Fibroblast of the aortic adventitia (primary cell): ENCODE measurements around the gene PDE11A. TPM values are rescaled to one million over a fixed set of nuclear protein-coding genes. Genes with fewer than 3 reads are reported as not detected.

Experiments used
- DNase-seq: peaks from one replicate; pipeline ENCODE4 v3.0.0-alpha.2; 2010; ENCODE audit warnings: low read depth
- H3K4me3 ChIP-seq: 2 replicates; pipeline ENCODE4 v1.5.1; 2011; ENCODE audit warnings: low read depth, mild to moderate bottlenecking, control low read depth, low read length, moderate library complexity
- total RNA-seq: library from RNA; depleted of rRNA; stranded (reverse); fragments of >200 nt; gene quantifications from 2 replicates; pipeline ENCODE4 v1.2.3, GENCODE V29; 2012; ENCODE audit warnings: low replicate concordance
- TF ChIP-seq, protein P1 (sequence below): IDR thresholded peaks from 2 replicates; pipeline ENCODE4 v1.5.1; 2011; ENCODE audit warnings: mild to moderate bottlenecking, low read length, control low read depth, inconsistent platforms; ENCODE audit not compliant: insufficient read depth

PDE11A gene
- total RNA-seq, 1 donor, result not detected

DNA sequence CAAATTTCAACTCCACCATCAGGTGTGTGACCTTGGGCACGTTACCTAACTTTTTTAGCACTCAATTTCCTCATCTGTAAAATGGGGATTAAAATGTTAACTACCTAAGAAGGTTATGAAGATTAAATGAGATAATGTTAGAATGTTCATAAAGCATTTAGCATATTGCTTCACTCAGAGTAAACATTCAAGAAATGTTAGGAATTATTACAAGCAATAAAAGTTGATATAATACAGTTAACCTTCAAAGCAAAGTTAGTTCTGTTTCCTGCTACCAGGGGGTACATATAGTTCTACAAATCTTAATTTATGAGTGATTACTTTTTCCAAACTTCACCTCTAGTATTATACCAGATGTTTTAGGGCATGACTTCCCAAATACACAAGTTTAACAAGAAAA lies 254.2 kb downstream of the PDE11A start:
- no peak for DNase-seq
- TF ChIP-seq, protein P1, sequence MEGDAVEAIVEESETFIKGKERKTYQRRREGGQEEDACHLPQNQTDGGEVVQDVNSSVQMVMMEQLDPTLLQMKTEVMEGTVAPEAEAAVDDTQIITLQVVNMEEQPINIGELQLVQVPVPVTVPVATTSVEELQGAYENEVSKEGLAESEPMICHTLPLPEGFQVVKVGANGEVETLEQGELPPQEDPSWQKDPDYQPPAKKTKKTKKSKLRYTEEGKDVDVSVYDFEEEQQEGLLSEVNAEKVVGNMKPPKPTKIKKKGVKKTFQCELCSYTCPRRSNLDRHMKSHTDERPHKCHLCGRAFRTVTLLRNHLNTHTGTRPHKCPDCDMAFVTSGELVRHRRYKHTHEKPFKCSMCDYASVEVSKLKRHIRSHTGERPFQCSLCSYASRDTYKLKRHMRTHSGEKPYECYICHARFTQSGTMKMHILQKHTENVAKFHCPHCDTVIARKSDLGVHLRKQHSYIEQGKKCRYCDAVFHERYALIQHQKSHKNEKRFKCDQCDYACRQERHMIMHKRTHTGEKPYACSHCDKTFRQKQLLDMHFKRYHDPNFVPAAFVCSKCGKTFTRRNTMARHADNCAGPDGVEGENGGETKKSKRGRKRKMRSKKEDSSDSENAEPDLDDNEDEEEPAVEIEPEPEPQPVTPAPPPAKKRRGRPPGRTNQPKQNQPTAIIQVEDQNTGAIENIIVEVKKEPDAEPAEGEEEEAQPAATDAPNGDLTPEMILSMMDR, result no peak
- H3K4me3 ChIP-seq, result no peak overlapping the region

DNA sequence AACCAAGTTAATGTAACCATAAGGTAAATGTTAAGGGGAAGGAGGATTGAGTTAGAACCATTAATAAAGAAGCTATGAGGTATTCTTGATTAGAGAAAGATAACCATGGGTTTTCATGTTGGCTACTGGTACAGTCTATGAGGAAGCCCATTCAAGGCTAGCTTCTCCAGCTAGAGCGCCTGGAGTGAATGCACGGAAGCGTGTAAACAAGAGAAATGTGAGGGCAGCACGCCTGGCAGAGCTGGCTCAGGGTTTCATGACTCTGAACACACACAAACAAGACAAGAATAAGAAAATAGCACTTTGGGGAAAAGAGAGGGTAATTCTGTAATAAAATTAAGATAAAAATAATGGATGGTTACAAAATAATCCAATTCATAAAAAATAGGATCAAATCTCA lies 255.3 kb downstream of the PDE11A start:
- H3K4me3 ChIP-seq, result no peak overlapping the region
- no peak for DNase-seq
- TF ChIP-seq, protein P1, result no peak

DNA sequence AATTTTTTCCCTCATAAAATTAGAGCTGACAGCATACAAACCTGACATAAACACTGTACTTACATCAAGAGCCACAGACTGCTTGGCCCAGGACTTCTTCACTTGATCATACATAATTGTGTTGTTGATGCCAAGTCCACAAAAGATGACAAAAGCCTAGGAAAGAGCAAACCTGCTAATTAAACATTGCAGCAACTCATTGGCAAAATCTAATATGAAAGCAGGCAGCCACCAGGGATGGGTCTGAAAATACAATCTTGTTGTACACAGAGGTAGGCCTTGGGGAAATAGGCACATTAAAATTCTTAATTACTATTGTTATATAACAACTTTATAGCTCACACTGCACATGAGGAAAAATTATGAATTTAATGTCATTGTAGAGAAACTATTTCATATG lies 255.8 kb downstream of the PDE11A start:
- TF ChIP-seq, protein P1, result no peak
- H3K4me3 ChIP-seq, result no peak overlapping the region
- no peak for DNase-seq

DNA sequence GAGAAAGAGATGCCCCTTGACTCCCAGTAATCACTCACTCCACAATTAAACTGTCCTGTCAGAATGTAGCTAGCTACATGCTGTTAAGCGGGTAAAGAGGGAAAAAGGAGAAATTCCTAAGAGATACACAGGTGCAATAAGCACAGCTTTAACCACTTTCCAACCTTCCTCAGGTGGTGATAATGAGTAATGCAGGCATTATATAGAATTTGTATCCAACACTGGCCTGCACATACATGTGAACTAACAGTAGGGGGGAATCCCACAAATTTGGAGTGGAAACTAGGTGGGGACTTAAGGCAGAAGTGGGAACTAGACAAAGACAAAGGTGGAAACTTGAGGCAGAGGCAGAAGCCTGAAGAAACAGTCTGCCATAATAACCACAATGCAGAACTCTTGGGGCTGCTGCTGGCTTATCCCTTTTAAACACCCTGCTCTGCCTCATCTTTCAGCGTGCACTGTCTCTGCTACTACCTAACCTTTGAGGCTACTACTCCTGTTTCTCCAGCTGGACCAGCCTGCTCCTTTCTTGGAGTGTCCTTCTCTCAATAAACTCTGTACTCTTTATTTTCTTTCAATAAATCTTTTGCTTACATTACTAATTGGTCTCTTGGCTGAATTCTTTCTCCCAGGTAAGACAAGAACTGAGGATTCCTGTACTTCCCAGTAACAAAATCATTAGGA lies 259.7 kb downstream of the PDE11A start:
- no peak overlapping the region for H3K4me3 ChIP-seq
- TF ChIP-seq, protein P1, result no peak
- no peak for DNase-seq

DNA sequence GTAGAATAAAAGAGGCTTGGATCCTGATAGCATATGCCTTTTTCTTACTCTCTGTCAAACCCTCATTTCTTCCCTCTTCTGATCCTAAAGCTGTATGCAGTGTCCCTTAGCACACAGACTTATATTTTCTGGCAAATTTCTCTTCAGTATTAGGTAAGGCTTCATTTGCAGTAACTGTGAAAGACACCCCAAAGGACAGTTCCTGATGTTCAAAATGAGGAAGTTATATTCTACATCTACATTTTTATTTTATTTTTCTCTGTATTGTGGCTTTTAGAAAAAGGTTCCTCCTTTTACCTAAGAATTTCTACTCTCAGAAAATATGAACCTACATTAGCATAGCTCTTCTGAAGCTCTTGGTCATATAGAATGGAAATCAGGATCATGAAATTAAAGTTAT lies 261.7 kb downstream of the PDE11A start:
- no peak for DNase-seq
- TF ChIP-seq, protein P1, result no peak
- H3K4me3 ChIP-seq, result no peak overlapping the region

DNA sequence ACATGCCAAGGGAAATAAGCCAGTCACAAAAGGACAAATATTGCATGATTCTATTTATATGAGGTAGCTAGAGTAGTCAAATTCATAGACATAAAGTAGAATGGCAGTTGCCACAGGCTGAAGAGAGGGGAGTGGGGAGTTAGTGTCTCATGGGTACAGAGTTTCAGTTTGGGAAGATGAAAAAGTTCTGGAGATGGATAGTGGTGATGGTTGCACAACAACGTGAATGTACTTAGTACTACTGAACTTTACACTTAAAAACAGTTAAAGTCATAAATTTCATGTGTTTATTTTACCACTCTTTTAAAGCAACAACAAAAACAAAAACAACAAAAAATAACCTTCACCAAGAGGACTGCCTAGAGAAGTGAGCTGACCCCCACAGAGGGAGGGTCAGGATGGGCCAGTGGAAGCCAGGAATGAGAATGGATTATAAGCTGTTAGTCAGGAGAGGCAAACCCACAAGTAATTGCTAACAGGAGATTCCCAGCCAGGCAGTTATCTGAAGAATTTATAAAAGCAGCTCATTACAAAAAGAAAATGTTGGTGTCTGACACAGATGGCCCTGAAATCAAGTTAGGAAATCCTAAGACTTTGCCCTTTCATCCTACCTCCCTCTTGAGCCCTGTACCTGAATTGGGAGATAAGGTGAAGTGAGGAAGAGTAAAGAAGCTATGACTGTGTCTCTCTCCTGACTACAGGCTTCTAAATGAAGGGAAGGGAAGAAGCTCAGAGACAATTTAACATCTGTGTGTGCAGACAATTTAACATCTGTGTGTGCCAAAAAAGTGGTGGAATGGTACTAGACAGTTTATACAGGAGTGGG lies 263.4 kb downstream of the PDE11A start:
- no peak overlapping the region for H3K4me3 ChIP-seq

More for the DNA sequence above, 263.4 kb downstream of the PDE11A start:
- TF ChIP-seq, protein P1, result no peak
- DNase-seq, result no peak
